Transverse colon (tissue), 3 donors: ENCODE measurements around the gene SUPT16H.

Experiments used
- POLR2A ChIP-seq: fragments of 450-650 bp; IDR thresholded peaks from one replicate; pipeline ENCODE4 v1.6.1; 2016; ENCODE audit warnings: antibody characterized with exemption, mild to moderate bottlenecking, moderate library complexity
- POLR2AphosphoS5 ChIP-seq, 3 donors: sonication (generic); formaldehyde crosslinking; IDR thresholded peaks; one replicate each; pipeline ENCODE4 v1.6.1; 2016; ENCODE audit warnings: antibody characterized with exemption in 3 of 3

GRCh38 chr14:21408147-21408546 lies 24.3 kb upstream of the SUPT16H start:
- no peak for TF ChIP-seq POLR2A
- no peak for TF ChIP-seq POLR2AphosphoS5 (IDR thresholded peaks at IDR 0.05)
